Loucy (cell line): Measurements from ENCODE around the gene TBATA.

Source experiments
- H2AFZ ChIP-seq: fragments of 200-600 bp; sonication (generic); 2 replicates; pipeline ENCODE4 v1.6.0; 2016; ENCODE audit warnings: antibody characterized with exemption, mild to moderate bottlenecking, low read length, moderate library complexity
- H3F3A ChIP-seq: fragments of 200-600 bp; 2 replicates; pipeline ENCODE4 v1.6.0; 2016; ENCODE audit warnings: antibody characterized with exemption, low read depth, mild to moderate bottlenecking
- H3K27me3 ChIP-seq: fragments of 200-600 bp; sonication (generic); 2 replicates; pipeline ENCODE4 v1.6.1; 2014; ENCODE audit warnings: low read length, mild to moderate bottlenecking; ENCODE audit not compliant: insufficient read depth, poor library complexity, severe bottlenecking
- H3K36me3 ChIP-seq: fragments of 200-600 bp; sonication (generic); 2 replicates; pipeline ENCODE4 v1.6.1; 2016; ENCODE audit warnings: low read length; ENCODE audit not compliant: insufficient read depth
- H3K4me1 ChIP-seq: fragments of 200-600 bp; sonication (generic); 2 replicates; pipeline ENCODE4 v1.5.1; 2014; ENCODE audit warnings: low read length, mild to moderate bottlenecking; ENCODE audit not compliant: insufficient read depth, poor library complexity, severe bottlenecking
- H3K4me2 ChIP-seq: fragments of 200-600 bp; sonication (generic); 2 replicates; pipeline ENCODE4 v1.6.0; 2014; ENCODE audit warnings: antibody characterized with exemption, low read length, low read depth, mild to moderate bottlenecking; ENCODE audit not compliant: poor library complexity, severe bottlenecking
- H3K4me3 ChIP-seq: fragments of 200-600 bp; sonication (generic); 2 replicates; pipeline ENCODE4 v1.5.1; 2014; ENCODE audit warnings: low read length, mild to moderate bottlenecking, mixed read lengths; ENCODE audit not compliant: poor library complexity, severe bottlenecking
- H3K79me2 ChIP-seq: fragments of 200-600 bp; sonication (generic); 2 replicates; pipeline ENCODE4 v1.6.1; 2014; ENCODE audit warnings: low read length; ENCODE audit not compliant: insufficient read depth
- H3K9ac ChIP-seq: fragments of 200-600 bp; sonication (generic); 2 replicates; pipeline ENCODE4 v1.6.0; 2014; ENCODE audit warnings: mild to moderate bottlenecking, low read depth, low read length, moderate library complexity; ENCODE audit not compliant: poor library complexity, severe bottlenecking
- H3K9me2 ChIP-seq: fragments of 200-600 bp; sonication (generic); replicated peaks from 2 replicates; pipeline ENCODE4 v1.6.1; 2016; ENCODE audit warnings: low read depth, low read length, mixed read lengths
- H3K9me3 ChIP-seq: fragments of 200-600 bp; sonication (generic); 2 replicates; pipeline ENCODE4 v1.6.1; 2014; ENCODE audit warnings: mild to moderate bottlenecking, antibody characterized with exemption, low read length, low read depth; ENCODE audit not compliant: insufficient read depth
- H4K20me1 ChIP-seq: fragments of 200-600 bp; sonication (generic); 2 replicates; pipeline ENCODE4 v1.6.0; 2014; ENCODE audit warnings: antibody characterized with exemption, low read length, mild to moderate bottlenecking; ENCODE audit not compliant: insufficient read depth, poor library complexity, severe bottlenecking
- EZH2phosphoT487 ChIP-seq: fragments of 200-600 bp; IDR thresholded peaks from 2 replicates; pipeline ENCODE4 v1.6.1; 2018; ENCODE audit warnings: antibody characterized with exemption, mild to moderate bottlenecking, moderate library complexity, borderline replicate concordance
- TF ChIP-seq, protein P1 (sequence below): fragments of 200-600 bp; sonication (generic); conservative IDR thresholded peaks from 2 replicates; pipeline ENCODE4 v1.5.1; 2014; ENCODE audit warnings: mild to moderate bottlenecking, antibody characterized with exemption, low read length

TBATA gene

GRCh38 chr10:70776455-70777005 lies 8.6 kb downstream of the TBATA start:
- Histone ChIP-seq H3K36me3 (no peaks in the 10 kb centered on the region), H3K9me2 (no peaks in the 10 kb centered on the region), H2AFZ (no peak overlapping the region), H4K20me1 (no peaks in the 10 kb centered on the region), H3K4me1 (no peaks in the 10 kb centered on the region), H3F3A (no peaks in the 10 kb centered on the region), H3K79me2 (no peaks in the 10 kb centered on the region), H3K9ac (no peak overlapping the region), H3K27me3 (no peaks in the 10 kb centered on the region), H3K4me2 (no peak overlapping the region), H3K9me3 (no peaks in the 10 kb centered on the region), H3K4me3 (no peak overlapping the region)
- TF ChIP-seq, protein P1, sequence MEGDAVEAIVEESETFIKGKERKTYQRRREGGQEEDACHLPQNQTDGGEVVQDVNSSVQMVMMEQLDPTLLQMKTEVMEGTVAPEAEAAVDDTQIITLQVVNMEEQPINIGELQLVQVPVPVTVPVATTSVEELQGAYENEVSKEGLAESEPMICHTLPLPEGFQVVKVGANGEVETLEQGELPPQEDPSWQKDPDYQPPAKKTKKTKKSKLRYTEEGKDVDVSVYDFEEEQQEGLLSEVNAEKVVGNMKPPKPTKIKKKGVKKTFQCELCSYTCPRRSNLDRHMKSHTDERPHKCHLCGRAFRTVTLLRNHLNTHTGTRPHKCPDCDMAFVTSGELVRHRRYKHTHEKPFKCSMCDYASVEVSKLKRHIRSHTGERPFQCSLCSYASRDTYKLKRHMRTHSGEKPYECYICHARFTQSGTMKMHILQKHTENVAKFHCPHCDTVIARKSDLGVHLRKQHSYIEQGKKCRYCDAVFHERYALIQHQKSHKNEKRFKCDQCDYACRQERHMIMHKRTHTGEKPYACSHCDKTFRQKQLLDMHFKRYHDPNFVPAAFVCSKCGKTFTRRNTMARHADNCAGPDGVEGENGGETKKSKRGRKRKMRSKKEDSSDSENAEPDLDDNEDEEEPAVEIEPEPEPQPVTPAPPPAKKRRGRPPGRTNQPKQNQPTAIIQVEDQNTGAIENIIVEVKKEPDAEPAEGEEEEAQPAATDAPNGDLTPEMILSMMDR: no peak
- TF ChIP-seq EZH2phosphoT487: no peak

DNA sequence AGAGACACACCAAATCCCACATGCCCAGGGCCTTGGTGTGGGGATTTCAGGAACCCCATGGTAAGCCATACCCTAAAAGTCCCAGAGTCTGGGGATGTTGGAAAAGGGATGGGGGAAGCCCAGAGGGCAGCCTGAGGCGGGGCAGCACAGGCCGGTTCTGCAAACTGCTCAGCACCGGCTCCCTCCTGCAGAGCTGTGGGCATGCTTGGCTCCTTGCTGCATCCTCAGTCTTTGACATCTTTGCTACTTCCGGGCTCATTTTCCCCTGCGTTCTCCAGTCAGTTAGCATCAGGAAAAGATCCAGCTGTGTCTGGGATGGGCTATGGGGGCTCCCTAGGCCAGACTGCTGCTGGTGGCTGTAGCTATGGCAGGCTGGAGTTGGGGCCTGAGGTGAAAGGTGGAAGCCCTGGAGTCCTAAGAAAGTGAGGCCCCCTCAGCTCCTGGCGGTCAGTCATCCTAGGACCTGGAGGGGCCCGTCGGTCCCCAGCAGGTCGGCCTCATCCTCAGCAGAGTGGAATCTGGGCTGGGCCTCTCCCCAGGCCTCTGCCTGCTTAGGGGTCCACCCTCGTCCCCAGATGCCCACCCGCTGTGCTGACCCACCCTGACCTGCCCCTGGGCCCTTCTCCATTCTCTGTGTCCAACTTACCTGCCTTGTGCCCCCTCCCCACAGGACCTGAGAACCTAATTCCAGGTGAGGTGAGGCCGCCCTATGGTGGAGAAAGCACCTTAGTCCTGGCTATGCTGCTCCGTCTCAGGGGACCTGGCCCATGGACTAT lies 9.3 kb downstream of the TBATA start:
- H3K9ac ChIP-seq: no peak overlapping the region
- no peak overlapping the region for H3K4me2 ChIP-seq
- H3K79me2 ChIP-seq: no peaks in the 10 kb centered on the region
- H3F3A ChIP-seq: no peaks in the 10 kb centered on the region
- H2AFZ ChIP-seq: no peak overlapping the region
- no peaks in the 10 kb centered on the region for H4K20me1 ChIP-seq
- no peaks in the 10 kb centered on the region for H3K4me1 ChIP-seq
- TF ChIP-seq EZH2phosphoT487: no peak
- TF ChIP-seq, protein P1: no peak
- H3K4me3 ChIP-seq: no peak overlapping the region
- no peaks in the 10 kb centered on the region for H3K27me3 ChIP-seq
- H3K9me2 ChIP-seq: no peaks in the 10 kb centered on the region
- no peaks in the 10 kb centered on the region for H3K9me3 ChIP-seq
- H3K36me3 ChIP-seq: no peaks in the 10 kb centered on the region

DNA sequence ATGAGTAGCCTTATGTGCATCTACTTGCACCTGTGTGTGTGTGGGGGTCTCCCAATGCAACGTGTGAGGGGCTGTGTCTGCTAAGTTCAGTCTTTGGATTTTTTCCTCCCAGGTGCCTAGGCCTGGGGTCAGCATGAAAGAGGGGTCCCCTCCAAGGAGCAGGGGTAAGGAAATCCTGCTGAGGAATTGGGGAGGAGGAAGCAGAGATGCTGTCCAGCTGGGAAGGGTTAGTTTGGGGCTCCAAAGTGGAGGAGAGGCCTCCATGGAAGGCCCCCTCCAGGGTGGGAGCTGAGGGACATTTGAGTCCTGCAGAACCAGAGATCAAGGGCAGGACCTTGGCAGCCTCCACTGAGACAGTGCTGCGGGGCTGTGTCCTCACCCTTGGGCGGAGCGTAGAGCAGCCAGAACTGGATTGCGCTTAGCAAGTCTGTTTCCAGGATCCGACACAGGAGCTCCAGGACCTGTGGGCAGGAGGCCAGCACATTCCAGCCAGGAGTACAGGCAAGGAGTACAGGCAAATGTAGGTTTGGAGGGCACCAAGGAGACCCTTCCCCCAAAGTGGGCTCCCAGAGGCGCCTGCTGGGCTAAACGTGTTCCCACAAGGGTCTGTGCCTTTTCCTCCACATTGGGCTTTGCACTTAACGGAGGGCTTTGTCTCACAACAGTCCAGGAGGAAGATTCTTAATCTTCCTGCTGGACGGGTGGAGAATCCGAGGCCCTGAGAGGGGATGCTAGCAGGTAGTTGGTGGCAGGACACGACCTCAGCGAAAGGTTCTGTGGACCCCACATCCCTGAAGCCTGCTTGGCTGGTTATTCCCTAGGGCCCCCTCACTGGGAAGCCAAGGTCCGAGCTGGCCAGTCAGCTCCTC lies 10.1 kb downstream of the TBATA start:
- Histone ChIP-seq H3K9me3 (no peaks in the 10 kb centered on the region), H3K4me3 (no peak overlapping the region)

More for the DNA sequence above, 10.1 kb downstream of the TBATA start:
- H3K9me2 ChIP-seq: no peaks in the 10 kb centered on the region
- TF ChIP-seq, protein P1: no peak
- no peak for TF ChIP-seq EZH2phosphoT487
- no peaks in the 10 kb centered on the region for H3F3A ChIP-seq
- no peaks in the 10 kb centered on the region for H3K27me3 ChIP-seq
- H2AFZ ChIP-seq: no peak overlapping the region
- H3K36me3 ChIP-seq: no peaks in the 10 kb centered on the region
- H3K79me2 ChIP-seq: no peaks in the 10 kb centered on the region
- H3K4me1 ChIP-seq: no peaks in the 10 kb centered on the region
- H4K20me1 ChIP-seq: no peaks in the 10 kb centered on the region
- H3K4me2 ChIP-seq: no peak overlapping the region
- H3K9ac ChIP-seq: no peak overlapping the region
